GM18499 (cell line): Measurements from ENCODE around the gene MFSD8.
"Not testable (repeated sequence)": the region's sequence is repeated elsewhere in the genome, so short reads cannot be mapped to it uniquely, and the experiment has no call there.

Source experiments
- ATAC-seq: cut with Tn5 transposase; IDR thresholded peaks from one replicate; pipeline ENCODE4 v1.9.1; 2021; ENCODE audit warnings: moderate number of reproducible peaks; ENCODE audit not compliant: insufficient read depth, unreplicated experiment

The MFSD8 gene

GRCh38 chr4:127959794-127960193 is 5.2 kb downstream of the MFSD8 start:
- no peak for ATAC-seq

- no peak for ATAC-seq
Observed at GRCh38 chr4:127957105-127957504, 7.9 kb downstream of the MFSD8 start.

GRCh38 chr4:127936974-127937373 is 28.0 kb downstream of the MFSD8 start:
- no peak for ATAC-seq

GRCh38 chr4:127931836-127932235 is 33.1 kb downstream of the MFSD8 start:
- not testable (repeated sequence) for ATAC-seq

GRCh38 chr4:127930175-127930574 is 34.8 kb downstream of the MFSD8 start:
- ATAC-seq, result no peak

- ATAC-seq, result not testable (repeated sequence)
Observed at GRCh38 chr4:127925720-127926119, 39.3 kb downstream of the MFSD8 start.

GRCh38 chr4:127922226-127922625 is 42.7 kb downstream of the MFSD8 start:
- ATAC-seq, result no peak

GRCh38 chr4:127920521-127920920 is 44.5 kb downstream of the MFSD8 start:
- ATAC-seq, result no peak

- no peak for ATAC-seq
Observed at GRCh38 chr4:127917151-127917550, 47.8 kb downstream of the MFSD8 start.

GRCh38 chr4:127916512-127916911 is 48.5 kb downstream of the MFSD8 start:
- ATAC-seq, result no peak

- ATAC-seq, result no peak
Observed at GRCh38 chr4:127905029-127905428, 59.9 kb downstream of the MFSD8 start.

- ATAC-seq, result not testable (repeated sequence)
Observed at GRCh38 chr4:127899682-127900081, 65.3 kb downstream of the MFSD8 start.

- ATAC-seq, result no peak
Observed at GRCh38 chr4:127896528-127896927, 68.4 kb downstream of the MFSD8 start.

GRCh38 chr4:127896069-127896468 is 68.9 kb downstream of the MFSD8 start:
- no peak for ATAC-seq

- ATAC-seq, result no peak
Observed at GRCh38 chr4:127889903-127890302, 75.1 kb downstream of the MFSD8 start.

- no peak for ATAC-seq
Observed at GRCh38 chr4:127888559-127888958, 76.4 kb downstream of the MFSD8 start.

- peak; percentile 33 for ATAC-seq
Observed at GRCh38 chr4:127881563-127881864, 83.5 kb downstream of the MFSD8 start.

- ATAC-seq, result peak; percentile 88
Observed at GRCh38 chr4:127880763-127881562, 84.0 kb downstream of the MFSD8 start, which contains the start of gene PLK4. Gene PLK4 (plus strand): TSS chr4:127880893. CDS start chr4:127881135, 242 bp downstream.

GRCh38 chr4:127875791-127876190 is 89.2 kb downstream of the MFSD8 start:
- ATAC-seq, result no peak

GRCh38 chr4:127870688-127871087 is 94.3 kb downstream of the MFSD8 start:
- no peak for ATAC-seq

GRCh38 chr4:127870281-127870680 is 94.7 kb downstream of the MFSD8 start:
- no peak for ATAC-seq

- ATAC-seq, result no peak
Observed at GRCh38 chr4:127868196-127868595, 96.8 kb downstream of the MFSD8 start.
